Stimulated activated naive B cell treated with anti-CD40 and anti-IgM and Interleukin-4, amounts not matched to agents 10 μg/mL and 1 μg/mL and 100 μg/mL, for 72 hours (primary cell): ENCODE data around the gene C17orf100.
"Not testable (repeated sequence)": the region's sequence is repeated elsewhere in the genome, so short reads cannot be mapped to it uniquely, and the experiment has no call there.

Experiments
- ATAC-seq, 2 donors: fragments of 150-1000 bp; cut with Tn5 transposase; replicated peaks; 2 replicates each; pipeline ENCODE4 v1.10.0; 2021; ENCODE audit warnings: moderate library complexity in 1 of 2
- DNase-seq: peaks from one replicate; pipeline ENCODE4 v3.0.0; 2021
- H3K27ac Mint-ChIP-seq: one replicate; pipeline ENCODE4 v1.8.0; 2022; ENCODE audit warnings: mild to moderate bottlenecking, mixed read lengths
- H3K27me3 Mint-ChIP-seq, 2 donors: one replicate each; pipeline ENCODE4 v1.8.0; 2022; ENCODE audit warnings: mixed read lengths in 2 of 2
- H3K36me3 Mint-ChIP-seq, 2 donors: one replicate each; pipeline ENCODE4 v1.8.0; 2022; ENCODE audit warnings: mixed read lengths in 2 of 2, mild to moderate bottlenecking in 1 of 2
- H3K4me1 Mint-ChIP-seq, 2 donors: one replicate each; pipeline ENCODE4 v1.8.0; 2022; ENCODE audit warnings: mixed read lengths in 2 of 2, mild to moderate bottlenecking in 1 of 2
- H3K4me3 Mint-ChIP-seq, 2 donors: one replicate each; pipeline ENCODE4 v1.8.0; 2022; ENCODE audit warnings: mild to moderate bottlenecking in 2 of 2, mixed read lengths in 2 of 2, moderate library complexity in 1 of 2
- H3K9me3 Mint-ChIP-seq, 2 donors: one replicate each; pipeline ENCODE4 v1.8.0; 2022; ENCODE audit warnings: mixed read lengths in 2 of 2, mild to moderate bottlenecking in 1 of 2

C17orf100 gene

GRCh38 chr17:6683081-6683684 is 31.6 kb downstream of the C17orf100 start:
- no peak for DNase-seq
- Mint-ChIP-seq H3K4me3 (no peak overlapping the region), H3K27ac (no peak overlapping the region), H3K36me3 (peaks cover 6 to 12% of the 10 kb centered on the region in 2 donors), H3K9me3 (no peaks in the 10 kb centered on the region), H3K27me3 (peaks cover 31 to 48% of the 10 kb centered on the region in 2 donors), H3K4me1 (peaks cover 0 to 5% of the 10 kb centered on the region in 2 donors)
- no peak for ATAC-seq

DNA sequence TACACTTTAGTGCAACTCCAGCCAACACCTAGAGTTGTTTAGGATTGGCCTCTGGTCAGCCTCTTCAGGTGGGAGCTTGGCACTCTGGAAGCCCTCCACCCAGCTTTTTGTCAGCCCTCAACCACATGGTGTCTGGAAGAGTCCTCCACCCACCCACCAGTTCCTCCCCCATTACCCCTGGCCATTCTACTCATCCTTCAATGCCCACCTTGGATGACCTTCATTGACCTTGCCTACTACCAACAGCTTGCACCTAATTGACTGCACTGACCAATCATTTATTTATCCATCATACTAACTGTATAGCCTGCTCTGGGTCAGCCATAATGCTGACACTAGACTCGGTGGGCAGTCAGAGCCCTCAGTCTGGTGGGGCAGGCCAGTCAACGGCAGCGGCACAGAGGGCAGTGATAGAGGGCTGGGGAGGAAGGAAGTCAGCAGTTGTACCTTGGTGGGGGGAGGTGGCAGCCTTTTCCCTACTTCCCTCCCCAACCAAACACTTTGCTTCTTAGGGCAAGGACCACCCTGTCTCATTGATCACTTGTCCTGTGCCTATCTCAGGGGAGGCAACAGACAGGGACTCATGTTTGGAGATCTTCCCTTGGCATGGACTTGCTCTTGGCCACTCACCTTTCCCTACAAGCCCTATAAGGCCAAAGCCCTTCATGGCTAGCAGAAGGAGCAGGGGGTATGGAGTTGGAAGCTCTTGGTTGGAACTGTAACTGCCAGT is 32.3 kb downstream of the C17orf100 start:
- ATAC-seq (no peak), DNase-seq (no peak)
- H3K27me3 Mint-ChIP-seq, result peaks cover 24 to 41% of the 10 kb centered on the region in 2 donors
- H3K4me1 Mint-ChIP-seq, result no peaks in the 10 kb centered on the region
- peaks cover 6 to 12% of the 10 kb centered on the region in 2 donors for H3K36me3 Mint-ChIP-seq
- H3K9me3 Mint-ChIP-seq, result no peaks in the 10 kb centered on the region
- H3K4me3 Mint-ChIP-seq, result no peak overlapping the region
- H3K27ac Mint-ChIP-seq, result no peak overlapping the region

GRCh38 chr17:6684460-6684783 is 32.9 kb downstream of the C17orf100 start:
- Mint-ChIP-seq H3K9me3 (no peaks in the 10 kb centered on the region), H3K27ac (no peak overlapping the region), H3K4me3 (no peak overlapping the region), H3K36me3 (peaks cover 6 to 12% of the 10 kb centered on the region in 2 donors), H3K27me3 (peaks cover 26 to 39% of the 10 kb centered on the region in 2 donors), H3K4me1 (no peaks in the 10 kb centered on the region)
- DNase-seq (no peak), ATAC-seq (no peak)

DNA sequence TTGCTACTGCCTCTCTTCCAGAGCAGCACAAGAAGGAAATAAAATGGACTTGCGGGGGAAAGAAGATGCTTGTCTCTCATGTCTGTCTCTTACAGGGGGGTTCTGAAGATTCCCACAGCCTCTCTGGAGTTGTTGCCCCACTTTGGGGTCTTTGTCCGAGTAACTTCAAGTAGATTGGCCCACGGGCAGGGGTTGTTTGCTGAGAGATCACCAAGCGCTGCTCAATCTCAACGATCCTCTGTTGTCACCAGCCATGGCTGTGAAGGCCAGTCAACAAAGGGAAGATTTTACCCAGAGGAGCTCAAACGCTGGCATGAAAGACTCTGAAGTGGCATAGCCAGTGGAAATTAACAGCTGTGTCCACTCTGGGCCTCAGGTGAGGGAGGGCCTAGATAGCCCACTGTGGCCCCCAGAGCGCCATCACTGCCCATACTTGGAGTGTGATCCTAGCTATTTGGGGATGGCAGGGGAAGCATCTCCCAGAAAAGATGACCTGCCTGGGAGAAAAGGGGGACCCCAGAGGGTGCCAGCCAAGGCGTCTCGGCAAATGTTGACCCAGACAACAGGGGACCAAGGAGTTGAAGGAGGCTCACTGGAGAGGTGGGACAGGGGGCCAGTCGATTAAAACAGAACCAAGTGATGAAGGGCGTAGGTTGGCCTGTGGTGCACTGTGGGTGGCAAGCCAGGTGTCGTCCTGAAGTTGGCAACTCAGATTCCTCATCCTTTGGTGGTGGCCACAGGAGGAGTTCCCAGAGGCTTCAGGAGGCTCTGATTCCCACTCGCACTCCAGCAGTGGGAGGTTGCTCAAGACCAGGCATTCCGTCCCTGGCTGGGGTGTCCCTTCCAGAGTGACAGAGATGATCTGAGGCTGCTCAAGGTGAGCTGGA is 33.6 kb downstream of the C17orf100 start:
- ATAC-seq, result no peak
- no peak overlapping the region for H3K27ac Mint-ChIP-seq
- H3K27me3 Mint-ChIP-seq, result peaks cover 31 to 41% of the 10 kb centered on the region in 2 donors
- no peak for DNase-seq
- H3K36me3 Mint-ChIP-seq, result peaks cover 6 to 12% of the 10 kb centered on the region in 2 donors
- no peaks in the 10 kb centered on the region for H3K4me1 Mint-ChIP-seq
- no peaks in the 10 kb centered on the region for H3K9me3 Mint-ChIP-seq
- no peak overlapping the region for H3K4me3 Mint-ChIP-seq

GRCh38 chr17:6686026-6686425 is 34.5 kb downstream of the C17orf100 start:
- H3K27ac Mint-ChIP-seq, result no peak overlapping the region
- H3K9me3 Mint-ChIP-seq, result no peaks in the 10 kb centered on the region
- peaks cover 0 to 1% of the 10 kb centered on the region in 2 donors for H3K4me1 Mint-ChIP-seq
- H3K36me3 Mint-ChIP-seq, result peaks cover 6 to 12% of the 10 kb centered on the region in 2 donors
- DNase-seq (no peak), ATAC-seq (no peak)
- peaks cover 38 to 47% of the 10 kb centered on the region in 2 donors for H3K27me3 Mint-ChIP-seq
- no peak overlapping the region for H3K4me3 Mint-ChIP-seq

DNA sequence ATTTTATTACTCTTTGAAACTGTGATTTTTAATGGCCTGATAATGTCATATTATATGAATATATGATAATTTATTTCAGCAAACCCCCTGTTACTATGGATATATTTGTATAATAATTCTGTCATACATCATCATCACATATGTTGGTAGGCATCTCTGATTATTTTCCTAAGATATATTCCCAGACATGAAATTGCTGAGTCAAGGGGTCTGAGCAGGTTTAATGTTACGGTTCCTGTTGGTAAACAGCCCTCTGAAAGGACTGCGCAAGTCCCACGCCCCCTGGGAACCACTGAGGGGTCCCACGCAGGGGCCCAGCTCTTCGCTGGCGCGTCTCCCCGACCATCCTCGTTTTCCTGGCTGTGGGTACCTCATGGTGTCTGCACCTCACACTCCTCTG is 37.4 kb downstream of the C17orf100 start:
- Mint-ChIP-seq H3K36me3 (peaks cover 6 to 12% of the 10 kb centered on the region in 2 donors), H3K4me3 (no peak overlapping the region), H3K9me3 (no peaks in the 10 kb centered on the region), H3K27me3 (peaks cover 47 to 50% of the 10 kb centered on the region in 2 donors), H3K4me1 (peaks cover 0 to 5% of the 10 kb centered on the region in 2 donors), H3K27ac (no peak overlapping the region)
- ATAC-seq, result no peak
- no peak for DNase-seq

- peaks cover 0 to 5% of the 10 kb centered on the region in 2 donors for H3K4me1 Mint-ChIP-seq
- H3K27me3 Mint-ChIP-seq, result peaks cover 43 to 48% of the 10 kb centered on the region in 2 donors
- H3K27ac Mint-ChIP-seq, result no peak overlapping the region
Observed at GRCh38 chr17:6690641-6691040, 39.1 kb downstream of the C17orf100 start.

GRCh38 chr17:6691546-6691945 is 40.0 kb downstream of the C17orf100 start:
- peaks cover 0 to 5% of the 10 kb centered on the region in 2 donors for H3K4me1 Mint-ChIP-seq
- no peak overlapping the region for H3K27ac Mint-ChIP-seq
- DNase-seq (no peak), ATAC-seq (no peak)
- no peaks in the 10 kb centered on the region for H3K36me3 Mint-ChIP-seq
- H3K27me3 Mint-ChIP-seq, result peaks cover 46 to 57% of the 10 kb centered on the region in 2 donors
- H3K4me3 Mint-ChIP-seq, result no peak overlapping the region
- no peaks in the 10 kb centered on the region for H3K9me3 Mint-ChIP-seq

More at GRCh38 chr17:6690641-6691040, 39.1 kb downstream of the C17orf100 start:
- H3K4me3 Mint-ChIP-seq, result no peak overlapping the region
- H3K36me3 Mint-ChIP-seq, result peaks cover 1 to 4% of the 10 kb centered on the region in 2 donors
- ATAC-seq (no peak), DNase-seq (no peak)
- no peaks in the 10 kb centered on the region for H3K9me3 Mint-ChIP-seq

GRCh38 chr17:6691958-6692357 is 40.4 kb downstream of the C17orf100 start:
- H3K27me3 Mint-ChIP-seq, result peaks cover 47 to 61% of the 10 kb centered on the region in 2 donors
- H3K9me3 Mint-ChIP-seq, H3K36me3 Mint-ChIP-seq, H3K4me1 Mint-ChIP-seq, DNase-seq, ATAC-seq, H3K27ac Mint-ChIP-seq, H3K4me3 Mint-ChIP-seq: not testable (repeated sequence)

DNA sequence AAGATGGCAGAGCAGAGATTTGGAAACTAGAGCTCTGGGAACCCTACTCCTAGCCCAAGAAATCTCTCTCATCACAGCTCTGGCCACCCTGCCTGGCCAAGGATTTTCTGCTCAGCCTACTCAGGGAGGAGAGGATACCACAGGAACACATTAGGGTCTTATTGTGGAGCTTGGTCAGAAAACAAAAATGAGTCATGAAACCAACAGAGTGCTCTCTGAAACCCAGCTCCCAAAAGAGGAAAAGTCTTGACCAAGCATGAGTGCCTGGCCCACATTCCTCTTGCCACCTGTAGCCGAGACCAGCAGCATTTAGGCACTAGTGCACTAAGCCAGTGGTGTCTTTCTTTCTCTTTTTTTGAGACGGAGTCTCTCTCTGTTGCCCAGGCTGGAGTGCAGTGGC is 43.5 kb downstream of the C17orf100 start:
- H3K4me1 Mint-ChIP-seq, result peaks cover 0 to 5% of the 10 kb centered on the region in 2 donors
- H3K4me3 Mint-ChIP-seq, result no peak overlapping the region
- no peak for DNase-seq
- no peak for ATAC-seq
- H3K27ac Mint-ChIP-seq, result no peak overlapping the region
- no peaks in the 10 kb centered on the region for H3K9me3 Mint-ChIP-seq
- peaks cover 40 to 53% of the 10 kb centered on the region in 2 donors for H3K27me3 Mint-ChIP-seq
- H3K36me3 Mint-ChIP-seq, result no peaks in the 10 kb centered on the region

GRCh38 chr17:6695565-6695964 is 44.0 kb downstream of the C17orf100 start:
- Mint-ChIP-seq H3K4me1 (peaks cover 0 to 5% of the 10 kb centered on the region in 2 donors), H3K27me3 (peaks cover 35 to 48% of the 10 kb centered on the region in 2 donors), H3K4me3 (no peak overlapping the region), H3K9me3 (no peaks in the 10 kb centered on the region), H3K36me3 (no peaks in the 10 kb centered on the region), H3K27ac (no peak overlapping the region)
- DNase-seq, result no peak
- ATAC-seq, result no peak

- ATAC-seq (no peak), DNase-seq (no peak)
- no peak overlapping the region for H3K27ac Mint-ChIP-seq
- H3K4me3 Mint-ChIP-seq, result no peak overlapping the region
- H3K4me1 Mint-ChIP-seq, result peaks cover 0 to 4% of the 10 kb centered on the region in 2 donors
- H3K27me3 Mint-ChIP-seq, result peaks cover 23 to 36% of the 10 kb centered on the region in 2 donors
- H3K36me3 Mint-ChIP-seq, result no peaks in the 10 kb centered on the region
- no peaks in the 10 kb centered on the region for H3K9me3 Mint-ChIP-seq
Observed at GRCh38 chr17:6696906-6697305, 45.3 kb downstream of the C17orf100 start.

- DNase-seq, result no peak
- H3K9me3 Mint-ChIP-seq, result no peaks in the 10 kb centered on the region
- no peaks in the 10 kb centered on the region for H3K36me3 Mint-ChIP-seq
- H3K27ac Mint-ChIP-seq, result no peak overlapping the region
- peaks cover 0 to 2% of the 10 kb centered on the region in 2 donors for H3K4me1 Mint-ChIP-seq
- ATAC-seq, result no peak
- H3K27me3 Mint-ChIP-seq, result peaks cover 18 to 28% of the 10 kb centered on the region in 2 donors
- no peak overlapping the region for H3K4me3 Mint-ChIP-seq
Observed at GRCh38 chr17:6698004-6698403, 46.4 kb downstream of the C17orf100 start.
